Left hindlimb (tissue), 1 donor: Measurements from ENCODE around the gene CTSH.
"Not testable (repeated sequence)": the region's sequence is repeated elsewhere in the genome, so short reads cannot be mapped to it uniquely, and the experiment has no call there.

Experiments
- DNase-seq: peaks from one replicate; pipeline ENCODE4 v3.0.0-alpha.2; 2018

Gene CTSH

DNA sequence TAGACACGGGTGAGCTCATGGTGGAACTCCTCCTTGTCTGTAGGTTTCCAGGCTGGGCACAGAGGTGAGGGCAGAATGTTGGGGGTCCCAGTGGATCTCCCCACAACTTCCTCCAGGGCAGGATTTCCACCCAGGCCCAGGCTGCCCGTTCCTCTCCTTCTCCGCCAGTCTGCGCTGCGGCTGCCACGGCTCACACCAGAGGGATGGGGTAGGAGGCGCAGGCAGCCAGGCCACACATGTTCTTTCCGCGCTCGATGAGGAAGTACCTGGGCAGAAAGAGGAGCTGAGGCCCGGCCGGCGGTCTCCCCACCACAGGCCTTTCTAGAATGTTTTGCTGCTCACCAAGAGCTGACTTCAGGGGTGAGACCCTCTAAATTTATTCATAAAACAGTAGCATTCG, 22.9 kb downstream of the CTSH start:
- DNase-seq: no peak

DNA sequence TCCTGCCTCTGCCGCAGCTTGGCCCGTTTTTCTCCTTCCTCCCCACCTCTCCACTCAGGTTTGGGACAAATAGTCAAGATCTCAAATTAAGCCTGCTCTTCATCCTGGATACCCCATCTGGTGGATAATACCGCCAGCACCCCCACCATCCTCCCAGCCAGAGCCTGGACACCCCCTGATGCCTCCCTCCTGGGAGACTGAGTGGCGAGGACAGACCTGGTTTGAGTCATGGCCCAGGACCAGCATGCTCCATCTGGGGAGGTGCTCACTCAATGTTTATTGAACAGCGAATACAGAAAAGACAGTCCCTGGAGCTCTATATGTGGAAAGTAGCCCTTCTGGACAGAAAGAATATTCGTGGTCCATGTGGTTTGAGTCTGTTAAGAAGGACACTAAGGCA, 23.3 kb downstream of the CTSH start:
- no peak for DNase-seq

DNA sequence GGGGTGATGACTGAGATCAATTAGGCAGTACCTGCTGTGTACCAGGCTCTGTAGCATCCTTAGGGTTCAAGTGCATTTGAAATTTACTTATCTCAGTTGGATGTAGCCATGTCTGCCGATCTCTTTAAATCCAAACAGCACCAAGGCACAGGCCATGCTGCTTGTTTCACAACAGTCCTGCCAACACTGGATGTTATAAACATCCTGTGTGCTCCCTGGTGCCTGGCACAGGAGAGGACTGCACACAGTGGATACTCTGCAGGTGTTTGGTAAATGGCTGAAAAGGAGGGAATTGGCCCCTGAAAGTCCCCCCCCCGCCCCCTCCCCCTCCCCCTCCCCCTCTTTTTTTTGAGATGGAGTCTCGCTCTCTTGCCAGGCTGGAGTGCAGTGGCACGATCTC, 27.0 kb downstream of the CTSH start:
- DNase-seq: no peak

DNA sequence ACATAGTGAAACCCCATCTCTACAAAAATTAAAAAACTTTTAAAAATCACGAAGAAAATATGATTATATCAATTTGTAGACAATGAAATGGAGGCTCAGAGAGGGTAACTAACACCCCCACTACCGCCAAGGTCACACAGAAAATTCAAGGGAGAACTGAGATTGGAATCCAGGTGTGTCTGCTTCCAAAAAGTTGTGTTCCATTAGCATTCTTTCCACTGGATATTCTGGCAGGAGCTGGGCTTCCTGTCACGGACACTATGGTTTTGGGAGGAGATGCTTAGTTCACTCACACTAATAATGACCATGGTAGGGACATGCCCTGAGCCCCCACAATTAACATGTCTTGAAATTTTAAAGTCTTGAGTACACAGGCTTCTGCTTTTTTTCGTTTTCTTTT, 28.8 kb downstream of the CTSH start:
- no peak for DNase-seq

DNA sequence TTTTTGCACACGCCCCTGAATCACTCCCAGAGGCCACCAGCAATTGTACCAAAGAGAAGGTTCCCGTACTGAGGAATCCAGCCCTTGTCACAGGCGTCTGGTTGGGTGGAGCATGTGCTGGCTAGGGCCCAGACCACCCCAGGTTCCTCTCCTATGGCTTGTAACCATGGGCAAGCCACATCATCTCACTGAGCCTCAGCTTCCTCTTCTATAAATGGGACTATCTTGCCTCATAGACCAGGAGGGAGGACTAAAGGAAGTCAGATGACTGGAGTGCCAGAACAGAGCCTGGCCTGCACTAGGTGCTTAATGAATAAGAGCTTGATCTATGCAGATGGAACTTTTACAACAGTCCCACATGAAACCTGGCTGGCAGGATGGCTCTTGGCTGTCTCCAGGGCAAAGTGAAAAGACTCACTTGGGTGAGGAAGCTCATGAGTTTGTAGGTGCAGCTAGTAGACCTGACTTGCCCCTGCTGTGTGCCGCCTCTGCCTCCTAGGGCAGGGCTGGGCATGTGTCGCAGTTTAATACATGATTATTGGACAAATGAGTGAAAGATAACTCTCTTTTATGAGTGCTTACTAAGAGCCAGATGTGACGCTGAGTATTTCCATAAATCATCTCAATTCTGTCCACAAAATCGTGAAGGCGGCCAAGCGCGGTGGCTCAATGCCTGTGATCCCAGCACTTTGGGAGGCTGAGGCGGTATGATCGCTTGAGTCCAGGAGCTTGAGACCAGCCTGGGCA, 29.3 kb downstream of the CTSH start:
- no peak for DNase-seq

DNA sequence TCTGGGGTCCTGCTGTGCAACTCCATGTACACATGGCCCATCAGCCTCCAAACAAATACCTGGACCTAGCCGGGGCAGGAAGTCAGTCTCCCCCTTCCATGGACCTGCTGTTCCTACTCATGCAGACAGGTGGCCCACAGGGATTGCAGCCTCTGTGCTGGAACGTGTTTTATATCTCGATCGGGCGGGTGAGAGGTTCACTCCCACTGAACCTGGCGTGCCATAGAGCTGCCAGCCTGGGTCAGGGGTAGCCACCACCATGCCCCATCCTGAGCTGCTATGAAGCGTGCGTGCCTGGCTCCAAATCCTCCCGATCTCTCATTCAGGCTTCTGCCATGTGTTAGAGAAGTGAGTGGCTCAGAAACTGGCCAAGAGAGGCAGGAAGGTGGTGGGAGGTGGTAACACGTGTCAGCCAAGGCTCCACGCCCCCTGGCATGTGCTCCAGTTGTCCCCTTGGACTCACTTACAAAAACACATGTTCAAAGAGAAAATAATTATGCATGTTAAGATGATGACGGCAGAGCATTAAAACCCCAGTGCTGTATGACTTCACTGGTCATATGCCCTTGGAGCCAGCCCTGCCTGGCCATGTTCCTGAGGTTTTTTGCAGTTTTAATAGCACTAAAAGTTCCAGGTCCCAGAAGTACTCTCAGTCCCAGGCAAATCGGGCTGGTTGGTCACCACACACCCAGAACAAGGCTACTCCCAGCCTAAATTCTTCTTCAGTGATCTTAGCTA, 30.6 kb downstream of the CTSH start:
- DNase-seq: no peak

DNA sequence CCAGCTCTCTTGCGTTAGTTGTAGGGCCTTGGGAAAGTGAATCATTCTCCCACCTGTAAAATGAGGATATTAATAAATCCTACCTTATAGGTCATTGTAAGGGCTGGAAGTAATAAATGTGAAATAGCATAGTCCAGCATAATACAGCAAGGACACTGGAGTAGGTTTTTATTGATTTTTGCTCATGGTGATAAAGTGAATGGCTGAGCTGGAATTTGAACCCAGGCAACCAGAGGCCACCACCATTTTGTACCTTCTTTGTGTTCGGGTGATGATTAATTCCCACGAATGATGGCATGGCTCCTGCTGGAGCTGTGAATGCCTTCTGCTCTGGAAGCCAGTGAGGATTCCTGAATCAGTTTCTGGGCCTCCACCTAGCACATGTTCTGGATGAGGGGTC, 31.8 kb downstream of the CTSH start:
- DNase-seq: no peak

DNA sequence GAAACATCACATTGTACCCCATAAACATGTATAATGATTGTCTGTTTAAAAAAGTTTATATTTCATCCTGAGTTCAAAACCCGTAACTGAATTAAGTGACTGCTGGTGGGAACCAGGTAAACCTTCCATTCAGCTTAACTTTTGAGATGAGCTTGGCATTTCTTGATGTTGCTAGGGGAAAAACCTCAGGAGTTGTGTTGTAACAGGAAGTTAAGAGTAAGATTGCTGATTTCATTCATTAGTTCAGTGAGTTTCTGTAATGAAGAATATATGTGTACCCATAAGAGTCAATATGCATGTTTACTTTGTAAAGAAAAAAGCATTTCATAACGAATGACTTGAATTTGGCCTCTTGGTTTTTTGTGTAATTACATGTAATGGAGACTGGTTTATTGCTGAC, 32.5 kb downstream of the CTSH start:
- no peak for DNase-seq

DNA sequence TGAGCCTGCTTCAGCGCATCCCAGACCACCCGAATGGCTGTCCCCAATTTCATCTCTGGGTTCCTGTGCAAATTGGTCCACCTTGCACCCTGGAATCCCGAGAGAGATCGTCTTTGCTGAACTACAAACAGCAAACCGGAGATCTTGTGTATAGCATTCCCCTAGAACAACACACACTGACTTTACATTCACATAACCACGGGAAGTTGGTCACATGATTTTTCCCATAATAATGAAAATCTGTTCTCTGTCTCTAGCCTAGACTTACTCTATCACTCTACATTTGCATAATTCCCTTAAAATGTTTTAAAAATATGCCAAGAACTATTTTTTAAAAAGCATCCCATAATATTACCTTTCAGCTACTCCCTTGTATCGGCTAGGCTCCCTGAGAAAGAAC, 34.6 kb downstream of the CTSH start:
- no peak for DNase-seq

DNA sequence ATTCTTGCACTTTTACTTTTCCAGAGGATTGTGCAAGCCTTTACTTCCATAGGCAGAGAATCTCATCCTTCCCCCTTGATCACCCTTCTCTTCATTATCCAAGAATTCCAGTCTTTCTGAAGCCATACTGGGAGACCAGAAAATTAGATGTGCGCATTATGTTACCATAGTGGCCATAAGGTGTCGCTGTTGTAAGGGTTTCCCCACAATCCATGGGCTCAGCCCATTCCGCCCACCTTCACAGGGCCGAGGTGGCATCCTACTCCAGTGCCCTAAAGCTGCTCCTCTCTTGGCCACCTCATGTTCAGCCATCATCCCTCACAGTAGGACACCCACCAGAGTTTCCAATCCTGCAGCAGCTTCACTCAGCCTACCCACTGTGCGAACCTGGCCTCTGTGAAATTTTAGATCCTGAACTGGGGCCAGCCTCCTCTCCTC, 35.0 kb downstream of the CTSH start:
- peak; percentile 37 for DNase-seq

DNA sequence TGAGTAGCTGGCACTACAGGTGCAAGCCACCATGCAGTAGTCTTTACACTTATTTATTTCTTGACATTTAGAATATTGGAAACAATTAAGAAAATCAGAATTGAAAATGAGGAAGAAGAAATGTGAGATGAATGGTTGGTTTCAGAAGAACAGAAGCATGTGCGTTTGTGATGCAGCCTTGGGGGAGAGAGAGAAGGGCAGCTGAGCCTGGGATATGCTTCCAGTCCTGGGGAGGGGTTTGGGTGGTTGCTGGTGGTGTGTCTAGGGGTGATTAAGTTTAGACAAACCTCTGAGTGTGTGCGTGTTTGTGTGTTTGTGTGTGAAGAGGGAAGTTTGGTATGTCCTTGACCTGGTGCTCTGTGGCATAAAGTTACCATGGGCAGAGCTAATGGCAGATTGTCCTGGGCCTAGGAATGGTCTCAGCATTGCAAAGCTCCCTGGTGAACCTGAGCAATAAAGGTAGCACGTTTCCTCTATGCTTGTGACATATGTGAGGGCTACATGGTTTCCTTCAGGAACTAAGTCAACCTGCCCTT, 35.6 kb downstream of the CTSH start:
- no peak for DNase-seq

DNA sequence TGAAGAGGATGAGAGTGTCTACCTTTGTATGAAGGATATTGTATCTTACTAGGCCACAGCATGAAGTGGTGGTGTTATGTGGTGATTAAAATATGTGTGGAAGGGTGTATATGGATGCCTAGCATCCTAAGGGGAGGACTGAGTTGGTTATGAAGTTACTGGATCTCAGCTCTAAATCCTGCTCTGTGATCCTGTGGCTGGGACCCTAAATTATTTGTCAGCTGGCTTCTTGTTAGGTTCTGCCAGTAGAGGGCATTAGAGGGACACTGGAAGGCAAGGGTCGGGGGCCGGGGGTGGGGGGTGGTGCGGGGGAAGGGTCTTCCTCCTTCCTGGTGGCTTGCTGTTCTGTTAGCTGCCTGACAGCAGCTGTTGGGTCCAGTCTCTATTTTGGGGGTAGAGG, 37.3 kb downstream of the CTSH start:
- no peak for DNase-seq

DNA sequence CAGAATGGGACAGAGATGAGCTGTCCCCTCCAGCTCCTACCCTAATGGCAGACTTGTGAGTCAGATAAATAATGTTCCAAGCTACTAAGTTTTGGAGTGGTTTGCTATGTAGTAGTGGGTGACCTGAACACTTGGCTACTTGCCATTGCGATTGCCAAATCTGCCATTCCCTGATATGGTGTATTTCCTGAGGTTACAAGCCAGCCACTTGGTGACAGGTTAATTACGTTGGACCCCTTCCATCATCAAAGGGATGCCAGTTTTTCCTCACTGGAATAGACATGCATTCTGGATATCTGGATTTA, 38.6 kb downstream of the CTSH start:
- no peak for DNase-seq

DNA sequence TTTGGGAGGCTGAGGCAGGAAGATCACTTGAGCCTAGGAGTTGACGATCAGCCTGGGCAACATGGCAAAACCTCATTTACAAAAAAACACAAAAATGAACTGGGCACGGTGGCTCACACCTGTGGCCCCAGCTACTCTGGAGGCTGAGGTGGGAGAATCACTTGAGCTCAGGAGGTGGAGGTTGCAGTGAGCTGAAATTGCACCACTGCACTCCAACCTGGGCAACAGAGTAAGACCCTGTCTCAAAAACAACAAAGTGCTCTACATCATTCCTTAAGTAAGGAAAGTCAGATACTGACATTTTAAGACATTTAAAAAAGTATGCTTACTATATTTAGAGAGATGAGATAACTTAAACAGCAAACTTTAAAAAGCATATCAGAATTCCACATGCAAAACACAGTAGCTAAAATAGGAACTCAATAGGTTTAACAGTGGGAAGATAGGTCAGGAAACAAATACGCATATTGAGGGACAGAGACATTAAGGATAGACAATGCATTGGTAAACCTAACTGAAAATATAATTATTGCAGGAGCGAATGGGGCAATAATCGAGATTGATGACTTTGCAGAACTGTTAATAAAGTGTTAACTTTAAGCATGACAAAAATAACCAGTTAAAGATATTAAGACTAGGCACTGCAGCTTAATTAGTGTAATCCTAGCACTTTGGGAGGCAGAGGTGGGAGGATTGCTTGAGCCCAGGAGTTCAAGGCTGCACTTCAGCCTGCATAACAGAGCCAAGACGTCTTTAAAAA, 40.1 kb downstream of the CTSH start:
- DNase-seq: no peak

DNA sequence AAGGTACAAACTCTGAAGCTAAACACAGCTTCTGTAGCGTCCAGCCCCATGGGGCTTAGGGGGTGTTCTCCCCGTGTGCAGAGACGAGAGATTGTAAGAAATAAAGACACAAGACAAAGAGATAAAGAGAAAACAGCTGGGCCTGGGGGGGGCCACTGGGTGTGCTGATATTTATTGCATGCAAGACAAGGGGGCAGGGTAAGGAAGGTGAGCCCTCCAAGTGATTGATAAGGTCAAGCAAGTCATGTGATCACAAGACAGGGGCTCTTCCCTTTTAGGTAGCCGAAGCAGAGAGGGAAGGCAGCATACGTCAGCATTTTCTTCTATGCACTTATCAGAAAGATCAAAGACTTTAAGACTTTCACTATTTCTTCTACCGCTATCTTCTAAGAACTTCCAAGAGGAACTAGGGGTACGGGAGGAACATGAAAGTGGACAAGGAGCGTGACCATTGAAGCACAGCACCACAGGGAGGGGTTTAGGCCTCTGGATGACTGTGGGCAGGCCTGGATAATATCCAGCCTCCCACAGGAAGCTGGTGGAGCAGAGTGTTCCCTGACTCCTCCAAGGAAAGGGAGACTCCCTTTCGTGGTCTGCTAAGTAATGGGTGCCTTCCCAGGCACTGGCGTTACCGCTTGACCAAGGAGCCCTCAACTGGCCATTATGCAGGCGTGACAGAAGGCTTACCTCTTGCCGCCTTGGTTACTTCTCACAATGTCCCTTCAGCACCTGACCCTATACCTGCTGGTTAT, 42.4 kb downstream of the CTSH start:
- DNase-seq: not testable (repeated sequence)

DNA sequence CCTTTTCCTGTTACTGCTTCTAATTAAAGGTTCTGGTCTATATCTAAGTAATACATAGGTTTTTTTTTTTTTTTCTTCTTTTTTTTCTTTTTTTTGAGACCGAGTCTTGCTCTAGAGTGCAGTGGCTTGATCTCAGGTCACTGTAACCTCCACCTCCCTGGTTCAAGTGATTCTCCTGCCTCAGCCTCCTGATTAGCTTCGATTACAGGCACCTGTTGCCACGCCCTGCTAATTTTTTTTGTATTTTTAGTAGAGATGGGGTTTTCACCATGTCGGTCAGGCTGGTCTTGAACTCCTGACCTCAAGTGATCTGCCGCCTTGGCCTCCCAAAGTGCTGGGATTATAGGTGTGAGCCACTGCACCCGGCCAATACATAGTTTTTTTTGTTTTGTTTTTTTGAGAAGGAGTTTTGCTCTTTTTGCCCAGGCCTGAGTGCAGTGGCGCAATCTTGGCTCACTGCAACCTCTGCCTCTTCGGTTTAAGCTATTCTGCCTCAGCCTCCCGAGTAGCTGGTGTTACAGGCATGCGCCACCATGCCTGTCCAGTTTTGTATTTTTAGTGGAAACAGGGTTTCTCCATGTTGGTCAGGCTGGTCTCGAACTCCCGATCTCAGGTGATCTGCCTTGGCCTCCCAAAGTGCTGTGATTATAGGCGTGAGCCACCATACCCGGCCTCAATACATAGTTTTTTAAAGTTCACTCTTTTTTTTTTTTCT, 43.9 kb downstream of the CTSH start:
- not testable (repeated sequence) for DNase-seq

DNA sequence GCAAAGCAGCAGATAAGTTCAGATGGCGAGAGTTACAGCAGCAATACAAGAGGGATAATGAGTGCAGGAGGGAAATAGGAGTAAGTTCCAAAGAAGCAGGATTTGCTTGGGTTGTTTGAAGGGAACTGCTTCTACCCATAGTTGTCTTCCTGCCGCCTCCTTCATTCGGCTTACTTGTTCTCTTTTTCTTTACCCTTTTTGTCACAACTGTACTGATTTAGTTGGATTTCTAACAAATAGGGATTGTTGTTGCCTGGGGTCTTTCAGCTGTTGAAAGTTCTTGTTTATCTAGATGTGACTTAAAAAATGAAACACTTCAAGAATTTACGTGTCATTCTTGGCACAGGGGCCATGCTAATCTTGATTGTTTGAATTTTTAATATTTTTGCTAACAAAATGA, 46.3 kb downstream of the CTSH start:
- DNase-seq: no peak

DNA sequence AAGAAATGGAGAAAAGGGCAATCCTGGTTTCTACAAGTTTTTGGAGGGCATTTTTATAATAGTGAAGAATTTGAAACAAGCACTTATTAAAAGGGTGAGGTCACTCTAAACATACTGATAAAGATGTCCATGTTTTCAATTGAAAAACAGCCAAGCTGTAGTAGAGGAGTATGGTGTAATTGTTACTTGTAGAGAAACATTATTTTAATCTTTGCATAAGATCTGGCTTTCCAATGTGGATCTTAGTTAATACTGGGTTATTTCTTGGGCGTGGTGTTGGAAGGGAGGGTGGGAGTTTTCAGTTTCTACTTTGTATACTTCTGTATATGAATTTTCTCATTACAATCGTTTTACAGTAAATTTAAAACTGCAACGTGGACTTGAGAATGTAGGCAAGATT, 49.4 kb downstream of the CTSH start:
- no peak for DNase-seq

DNA sequence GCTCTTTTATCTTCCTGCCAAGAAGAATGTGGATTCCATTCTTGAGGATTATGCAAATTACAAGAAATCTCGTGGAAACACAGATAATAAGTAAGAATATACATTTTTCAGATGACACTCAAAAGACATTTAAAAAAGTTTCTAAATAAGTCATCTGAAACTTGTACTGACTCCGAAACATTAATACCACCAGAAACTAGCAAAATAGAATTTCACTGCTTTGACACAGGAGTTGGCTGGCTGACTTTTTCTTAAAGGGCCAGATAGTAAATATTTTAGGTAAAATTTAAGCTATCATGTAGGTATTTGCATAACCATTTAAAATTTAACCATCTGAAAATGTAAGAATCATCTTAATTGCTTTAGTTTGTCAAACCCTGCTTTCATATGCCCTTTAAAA, 51.3 kb downstream of the CTSH start:
- no peak for DNase-seq

DNA sequence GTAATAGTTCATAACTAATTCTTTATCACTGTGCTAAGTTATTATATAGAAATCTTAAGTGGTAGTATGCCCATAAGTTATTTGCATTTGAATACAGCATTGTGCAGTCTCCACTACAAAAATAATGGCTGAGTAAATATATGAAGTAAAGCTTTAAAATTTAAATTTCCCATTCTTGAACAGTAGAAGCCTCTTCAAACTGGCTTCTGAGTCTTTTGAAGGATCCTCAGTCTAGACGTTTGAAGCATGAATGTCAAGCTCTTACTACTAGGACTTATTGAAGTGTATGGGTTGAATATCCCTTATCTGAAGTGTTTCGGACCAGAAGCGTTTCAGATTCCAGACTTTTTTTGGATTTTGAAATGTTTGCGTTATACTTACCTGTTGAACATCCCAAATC, 55.8 kb downstream of the CTSH start:
- no peak for DNase-seq

DNA sequence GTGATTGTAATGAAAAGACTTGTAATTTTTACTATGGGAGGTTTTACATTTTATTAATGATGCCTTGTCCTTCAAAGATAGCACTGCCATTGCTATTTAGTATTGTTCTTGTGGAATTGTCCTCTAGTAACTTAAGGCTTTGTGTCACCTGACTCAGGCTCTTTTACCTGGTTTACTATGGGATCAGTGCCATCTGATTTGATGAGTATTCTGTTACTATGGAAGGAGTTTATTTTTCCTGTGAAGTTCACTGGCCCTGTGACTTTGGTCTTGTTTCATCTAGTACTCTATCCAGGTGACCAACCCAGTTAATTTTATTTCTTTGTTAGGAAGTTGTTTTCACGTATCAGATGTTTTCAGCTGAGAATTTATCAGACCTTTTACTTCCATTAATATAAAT, 63.2 kb downstream of the CTSH start:
- no peak for DNase-seq

DNA sequence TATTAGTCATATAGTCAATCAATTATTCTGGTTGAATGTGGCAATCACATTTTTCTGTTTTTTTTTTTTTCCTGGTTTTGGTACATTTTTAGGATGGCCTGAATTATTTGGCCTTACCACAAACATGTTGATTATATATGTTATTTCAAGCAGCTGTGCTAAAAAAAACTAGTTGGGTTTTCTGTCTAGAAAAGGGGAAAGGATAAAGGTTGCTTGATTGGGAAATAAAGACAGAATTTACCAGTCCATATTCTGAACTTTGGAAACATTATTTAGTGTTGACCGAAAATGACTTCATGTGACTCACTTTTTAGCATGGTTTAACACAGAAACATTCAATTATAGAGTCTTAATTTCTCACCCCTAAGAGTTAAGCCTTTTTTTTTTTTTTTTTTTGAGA, 64.0 kb downstream of the CTSH start:
- no peak for DNase-seq

DNA sequence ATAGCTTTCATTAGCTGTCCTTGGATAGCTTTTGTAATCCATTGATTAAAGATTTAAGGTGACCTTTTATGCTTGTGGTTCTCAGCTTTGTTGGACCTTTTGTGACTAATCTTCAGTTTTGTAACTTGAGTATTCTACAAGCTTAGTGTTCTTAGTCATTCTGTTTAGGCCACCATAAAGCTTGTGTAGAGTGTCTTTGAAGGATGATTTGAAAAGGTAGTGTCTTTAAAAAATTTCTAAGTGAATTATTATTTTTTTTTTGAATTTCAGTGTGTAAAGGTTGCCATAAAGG, 64.7 kb downstream of the CTSH start:
- DNase-seq: no peak
